ENCODE results near the gene OLFM1. TPM values are rescaled to one million over a fixed set of nuclear protein-coding genes. Genes with fewer than 3 reads are reported as not detected.

OLFM1 gene
- total and polyA plus RNA-seq, 9 of the 15 experiments (the other 6 are each of a cell fraction or from before 2014, with no cell fraction given) = not detected

DNA sequence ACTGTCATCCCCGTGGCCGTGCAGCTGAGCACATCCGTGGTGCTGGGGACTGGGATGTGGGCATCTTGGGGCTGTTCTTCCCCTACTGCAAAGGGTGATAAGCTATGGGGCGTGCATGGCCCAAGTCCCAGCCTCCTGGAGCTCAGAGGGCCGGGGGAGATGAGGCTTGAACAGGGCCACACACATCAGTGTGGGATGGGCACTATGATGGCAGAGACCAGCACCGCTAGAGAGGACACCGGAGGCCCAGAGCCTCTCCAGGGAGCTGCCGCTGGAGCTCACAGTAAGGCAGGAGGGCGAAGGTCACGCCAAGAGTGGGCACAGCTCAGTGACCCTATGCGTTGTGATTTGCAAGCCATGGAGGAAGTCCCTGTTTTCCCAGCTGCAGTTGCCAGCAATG lies 63.5 kb downstream of the OLFM1 start:
- Histone ChIP-seq H3K4me2 (ENCODE audit: insufficient read depth, low read length) (no peak overlapping the region), H3K27me3 (ENCODE audit: control insufficient read depth in 2 of 2, insufficient read depth in 2 of 2, low read length in 2 of 2) (peaks cover 0 to 19% of the 10 kb centered on the region in 2 experiments; a peak in 1 of 5 replicates), H3K9me1 (ENCODE audit: control insufficient read depth, insufficient read depth, low read length) (no peaks in the 10 kb centered on the region), H3K79me2 (ENCODE audit: control insufficient read depth, insufficient read depth, low read length) (no peaks in the 10 kb centered on the region), H3K4me3 (no peak overlapping the region), H3K36me3 (ENCODE audit: control insufficient read depth, insufficient read depth, low read length) (no peaks in the 10 kb centered on the region), H3K4me1 (replicated peaks in 1 of 2; ENCODE audit: control insufficient read depth in 2 of 2, insufficient read depth in 2 of 2, low read length in 2 of 2) (peaks cover 0 to 8% of the 10 kb centered on the region in 2 experiments; a peak in 3 of 5 replicates), H3K9me3 (replicated peaks; ENCODE audit: control insufficient read depth, insufficient read depth, low read depth, low read length) (no peaks in the 10 kb centered on the region), H3K9ac (ENCODE audit: insufficient read depth in 1 of 2, low read depth in 2 of 2, low read length in 2 of 2) (no peak overlapping the region), H4K20me1 (replicated peaks; ENCODE audit: control insufficient read depth, insufficient read depth, low read length) (peaks cover 17% of the 10 kb centered on the region), H3K27ac (ENCODE audit: extremely low read depth, low read depth, low read length) (no peak overlapping the region), H2AFZ (ENCODE audit: low read depth, low read length) (no peak overlapping the region)
- no peak for FAIRE-seq
- in situ Hi-C loops (cut with MboI) (no loop called here), intact Hi-C loops (cut with micrococcal nuclease) (no loop called here)
- WGBS (ENCODE audit: insufficient coverage, low coverage, missing lambda C conversion rate) = 0% methylated on average over 11 of the region's 11 CpGs
- no peak for TF ChIP-seq CEBPG (CRISPR knock-in tag; IDR thresholded peaks at IDR 0.05)
- TF ChIP-seq CEBPG (tag; conservative IDR thresholded peaks at IDR 0.05 in 1 of 2, IDR thresholded peaks at IDR 0.05 in 1 of 2) = no peak
- no peak for TF ChIP-seq RAD51 (IDR thresholded peaks at IDR 0.05; ENCODE audit: borderline replicate concordance, low read depth)
- no peak for TF ChIP-seq ETV1 (tag; conservative IDR thresholded peaks at IDR 0.05; ENCODE audit: low read depth)
- no peak for TF ChIP-seq NFXL1 (CRISPR knock-in tag; IDR thresholded peaks at IDR 0.05)
- no peak for TF ChIP-seq ZNF184 (CRISPR knock-in tag; IDR thresholded peaks at IDR 0.05)
- TF ChIP-seq, protein P1, sequence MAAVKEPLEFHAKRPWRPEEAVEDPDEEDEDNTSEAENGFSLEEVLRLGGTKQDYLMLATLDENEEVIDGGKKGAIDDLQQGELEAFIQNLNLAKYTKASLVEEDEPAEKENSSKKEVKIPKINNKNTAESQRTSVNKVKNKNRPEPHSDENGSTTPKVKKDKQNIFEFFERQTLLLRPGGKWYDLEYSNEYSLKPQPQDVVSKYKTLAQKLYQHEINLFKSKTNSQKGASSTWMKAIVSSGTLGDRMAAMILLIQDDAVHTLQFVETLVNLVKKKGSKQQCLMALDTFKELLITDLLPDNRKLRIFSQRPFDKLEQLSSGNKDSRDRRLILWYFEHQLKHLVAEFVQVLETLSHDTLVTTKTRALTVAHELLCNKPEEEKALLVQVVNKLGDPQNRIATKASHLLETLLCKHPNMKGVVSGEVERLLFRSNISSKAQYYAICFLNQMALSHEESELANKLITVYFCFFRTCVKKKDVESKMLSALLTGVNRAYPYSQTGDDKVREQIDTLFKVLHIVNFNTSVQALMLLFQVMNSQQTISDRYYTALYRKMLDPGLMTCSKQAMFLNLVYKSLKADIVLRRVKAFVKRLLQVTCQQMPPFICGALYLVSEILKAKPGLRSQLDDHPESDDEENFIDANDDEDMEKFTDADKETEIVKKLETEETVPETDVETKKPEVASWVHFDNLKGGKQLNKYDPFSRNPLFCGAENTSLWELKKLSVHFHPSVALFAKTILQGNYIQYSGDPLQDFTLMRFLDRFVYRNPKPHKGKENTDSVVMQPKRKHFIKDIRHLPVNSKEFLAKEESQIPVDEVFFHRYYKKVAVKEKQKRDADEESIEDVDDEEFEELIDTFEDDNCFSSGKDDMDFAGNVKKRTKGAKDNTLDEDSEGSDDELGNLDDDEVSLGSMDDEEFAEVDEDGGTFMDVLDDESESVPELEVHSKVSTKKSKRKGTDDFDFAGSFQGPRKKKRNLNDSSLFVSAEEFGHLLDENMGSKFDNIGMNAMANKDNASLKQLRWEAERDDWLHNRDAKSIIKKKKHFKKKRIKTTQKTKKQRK (IDR thresholded peaks at IDR 0.05; ENCODE audit: borderline replicate concordance, low read depth, low read length) = no peak
- TF ChIP-seq, protein P2, sequence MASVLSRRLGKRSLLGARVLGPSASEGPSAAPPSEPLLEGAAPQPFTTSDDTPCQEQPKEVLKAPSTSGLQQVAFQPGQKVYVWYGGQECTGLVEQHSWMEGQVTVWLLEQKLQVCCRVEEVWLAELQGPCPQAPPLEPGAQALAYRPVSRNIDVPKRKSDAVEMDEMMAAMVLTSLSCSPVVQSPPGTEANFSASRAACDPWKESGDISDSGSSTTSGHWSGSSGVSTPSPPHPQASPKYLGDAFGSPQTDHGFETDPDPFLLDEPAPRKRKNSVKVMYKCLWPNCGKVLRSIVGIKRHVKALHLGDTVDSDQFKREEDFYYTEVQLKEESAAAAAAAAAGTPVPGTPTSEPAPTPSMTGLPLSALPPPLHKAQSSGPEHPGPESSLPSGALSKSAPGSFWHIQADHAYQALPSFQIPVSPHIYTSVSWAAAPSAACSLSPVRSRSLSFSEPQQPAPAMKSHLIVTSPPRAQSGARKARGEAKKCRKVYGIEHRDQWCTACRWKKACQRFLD (CRISPR knock-in tag; IDR thresholded peaks at IDR 0.05) = no peak
- TF ChIP-seq MBD2 (IDR thresholded peaks at IDR 0.05; ENCODE audit: borderline replicate concordance, low read depth) = no peak
- no peak for TF ChIP-seq POLR2H (tag; IDR thresholded peaks at IDR 0.05; ENCODE audit: low read depth)
- ChIA-PET CTCF (ENCODE audit: low intra/inter-chr PET ratio) (no interaction called here), POLR2A (interaction anchor here (0.6 to 0.7 kb wide), 2 partner anchors 13 to 229 kb away, joined by 3 to 4 read pairs; no protein-coding TSS in a partner anchor)
- DNase-seq (ENCODE audit: extremely low read depth in 1 of 4, low spot score in 3 of 4) = no peak
- no peak for ATAC-seq
- no TSS peak for BruUV-seq (replicated peaks)

Data from K562 (cell line).